B cell (primary cell): ENCODE measurements around the gene MAML3.

Source experiments
- CTCF ChIP-seq: fragments of 200-600 bp; IDR thresholded peaks from one replicate; pipeline ENCODE4 v1.8.0; 2022; ENCODE audit warnings: antibody characterized with exemption, mild to moderate bottlenecking
- EZH2 ChIP-seq: IDR thresholded peaks from 2 replicates; pipeline ENCODE4 v1.6.1; 2012; ENCODE audit warnings: borderline replicate concordance, low read depth, mild to moderate bottlenecking, moderate library complexity, low read length; ENCODE audit not compliant: insufficient read depth, poor library complexity, severe bottlenecking

GRCh38 chr4:139719381-139720101, 434.4 kb downstream of the MAML3 start:
- TF ChIP-seq EZH2 (no peak), CTCF (no peak)
